DMS53 treated with DMSO at 0.1 percent for 48 hours (cell line): ENCODE results near the gene PLXNA2.
A peak's percentile ranks its signal among the peaks of the same experiment; 100 is the strongest.

ENCODE experiments used
- DNase-seq: peaks from one replicate; lab custom pipeline; 2025; ENCODE audit not compliant: unreplicated experiment; lab: John Stamatoyannopoulos, UW

The PLXNA2 gene

DNA sequence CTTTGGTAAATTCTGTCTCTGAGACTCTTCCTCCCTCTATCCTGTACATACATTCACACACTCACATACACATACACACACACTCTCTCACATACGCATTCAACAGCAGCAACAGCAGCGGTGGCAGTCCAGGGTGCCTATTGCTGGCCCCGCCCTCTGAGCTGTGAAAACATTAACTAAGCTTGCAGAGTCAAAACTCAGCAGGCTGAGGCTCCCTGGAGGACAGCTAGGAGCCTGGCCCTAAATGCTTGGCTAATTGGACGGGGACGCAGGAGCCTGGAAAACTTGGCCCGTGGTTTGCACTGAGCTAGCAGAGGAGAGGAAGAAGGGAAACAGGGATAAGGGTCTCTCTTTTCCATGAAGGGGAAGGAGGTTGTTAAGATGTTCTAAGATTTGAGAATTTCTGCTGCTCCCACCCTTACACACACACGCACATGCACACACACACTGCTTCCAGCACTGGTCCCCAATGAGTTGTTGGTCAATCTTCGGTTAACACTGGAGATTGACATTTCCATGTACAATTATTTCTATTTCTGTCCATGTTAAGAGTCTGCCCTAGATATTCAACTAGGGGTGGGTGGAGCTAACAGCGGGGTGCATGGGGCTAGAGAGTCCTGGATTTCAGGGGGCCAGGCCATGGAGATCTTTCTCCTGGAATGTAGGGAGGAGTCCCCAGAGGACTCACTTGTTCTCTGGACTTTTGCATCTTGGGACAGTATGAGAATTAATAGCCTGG, 94.2 kb downstream of the PLXNA2 start:
- no peak for DNase-seq

DNA sequence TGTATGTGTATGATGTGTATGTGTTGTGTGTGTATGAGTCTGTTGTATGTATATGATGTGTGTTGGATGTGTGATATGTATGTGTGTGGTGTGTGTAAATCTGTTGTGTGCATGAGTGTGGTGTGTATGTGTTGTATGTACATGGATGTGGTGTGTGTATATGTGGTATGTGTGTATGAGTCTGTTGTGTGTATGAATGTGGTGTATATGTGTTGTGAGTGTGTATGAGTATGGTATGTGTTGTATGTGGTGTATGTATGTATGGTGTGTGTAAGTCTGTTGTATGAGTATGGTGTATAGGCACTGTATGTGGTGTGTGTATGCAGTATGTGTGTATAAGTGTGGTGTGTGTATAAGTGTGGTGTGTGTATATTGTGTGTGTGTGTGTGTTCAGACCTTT, 95.0 kb downstream of the PLXNA2 start:
- no peak for DNase-seq

DNA sequence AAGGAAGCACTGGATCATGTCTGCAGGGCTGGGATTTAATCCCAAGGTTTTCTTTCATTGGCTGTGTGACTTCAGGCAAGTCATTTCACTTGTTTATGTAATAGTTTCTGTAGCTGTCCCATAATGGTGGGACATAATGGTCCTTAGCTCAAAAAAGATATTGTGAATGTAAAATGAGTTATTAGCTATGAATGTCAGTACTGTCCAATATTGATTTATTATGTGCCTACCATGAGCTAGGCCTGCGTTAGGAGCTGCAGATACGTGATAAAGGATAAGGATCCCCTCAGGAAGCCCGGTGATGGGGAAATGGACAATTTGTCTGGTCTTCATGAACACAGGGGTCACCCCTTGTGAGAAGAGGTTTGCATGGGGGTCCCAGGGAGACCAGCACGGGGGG, 95.8 kb downstream of the PLXNA2 start:
- DNase-seq = no peak

DNA sequence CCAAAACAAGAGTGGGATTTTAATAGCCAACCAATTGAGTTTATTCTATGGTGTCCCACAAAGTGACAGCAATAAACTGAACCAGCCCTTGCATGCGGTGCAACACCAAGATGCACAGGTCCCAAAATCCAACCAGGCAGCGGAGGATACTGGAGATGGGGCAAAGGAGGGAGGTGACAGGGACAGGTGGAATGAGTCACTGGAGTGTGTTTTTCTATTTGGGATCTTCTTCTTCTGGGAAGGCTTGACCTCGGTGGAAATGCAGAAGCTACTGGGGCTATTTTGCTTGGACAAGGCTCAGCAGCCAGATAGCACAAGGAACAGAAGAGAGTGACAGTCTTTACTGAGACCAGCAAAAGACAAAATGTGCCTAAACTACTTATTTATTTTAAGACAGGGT, 97.5 kb downstream of the PLXNA2 start:
- DNase-seq = no peak

DNA sequence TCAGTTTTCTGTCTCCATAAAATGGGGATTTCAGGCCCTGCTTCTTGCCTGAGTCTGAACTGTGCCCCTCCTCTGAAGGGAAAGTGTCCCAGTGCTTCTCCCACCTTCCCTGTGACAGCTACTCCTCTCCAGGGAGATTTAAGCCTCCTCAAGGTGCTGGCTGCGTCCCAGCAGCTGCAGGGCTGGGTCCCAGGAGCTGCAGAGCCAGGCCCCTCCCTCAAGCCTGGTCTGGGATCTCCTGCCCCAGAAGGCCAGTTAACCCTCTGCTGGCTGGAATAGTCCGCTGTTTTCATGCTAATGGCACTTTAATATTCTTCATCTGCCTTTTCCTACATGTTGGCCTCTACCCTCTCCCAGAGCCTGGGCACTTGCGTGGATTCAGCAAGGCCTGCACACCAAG, 99.0 kb downstream of the PLXNA2 start:
- DNase-seq = no peak

DNA sequence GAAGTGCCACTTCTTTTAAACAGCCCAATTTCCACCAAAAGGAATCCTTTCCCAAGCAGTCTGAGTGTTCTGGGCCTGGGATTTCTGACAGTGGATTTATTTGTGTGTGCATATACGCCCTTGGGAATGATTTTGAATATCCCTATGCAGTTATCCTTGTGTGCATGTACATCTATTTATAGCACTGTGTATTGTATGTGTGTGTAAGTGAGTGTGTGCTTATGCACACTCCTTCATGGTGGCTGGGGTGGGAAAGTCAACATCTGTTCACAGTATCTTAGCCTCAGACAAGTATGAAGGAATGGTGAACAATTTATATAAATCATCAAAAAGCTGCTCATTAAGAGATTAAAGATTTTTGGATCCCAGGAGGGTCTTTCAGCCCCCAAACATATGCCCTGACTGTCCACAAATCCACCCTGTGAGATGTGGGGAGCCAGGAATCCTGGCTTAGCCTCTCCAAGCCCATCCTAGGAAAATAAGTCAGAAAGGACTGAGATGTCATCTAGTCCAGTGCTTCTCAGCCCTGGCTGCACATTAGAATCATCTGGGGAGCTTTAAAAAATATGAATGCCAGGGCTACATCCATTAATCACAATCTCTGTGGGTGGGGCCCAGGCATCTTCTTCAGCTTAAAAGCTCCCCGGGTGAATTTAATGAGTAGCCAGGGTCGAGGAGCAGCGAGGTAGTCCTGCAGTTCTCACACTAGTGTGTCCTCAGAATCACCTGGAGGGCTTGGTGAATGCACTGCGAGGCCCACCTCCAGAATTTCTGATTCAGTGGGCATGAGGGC, 101.4 kb downstream of the PLXNA2 start:
- DNase-seq = no peak

DNA sequence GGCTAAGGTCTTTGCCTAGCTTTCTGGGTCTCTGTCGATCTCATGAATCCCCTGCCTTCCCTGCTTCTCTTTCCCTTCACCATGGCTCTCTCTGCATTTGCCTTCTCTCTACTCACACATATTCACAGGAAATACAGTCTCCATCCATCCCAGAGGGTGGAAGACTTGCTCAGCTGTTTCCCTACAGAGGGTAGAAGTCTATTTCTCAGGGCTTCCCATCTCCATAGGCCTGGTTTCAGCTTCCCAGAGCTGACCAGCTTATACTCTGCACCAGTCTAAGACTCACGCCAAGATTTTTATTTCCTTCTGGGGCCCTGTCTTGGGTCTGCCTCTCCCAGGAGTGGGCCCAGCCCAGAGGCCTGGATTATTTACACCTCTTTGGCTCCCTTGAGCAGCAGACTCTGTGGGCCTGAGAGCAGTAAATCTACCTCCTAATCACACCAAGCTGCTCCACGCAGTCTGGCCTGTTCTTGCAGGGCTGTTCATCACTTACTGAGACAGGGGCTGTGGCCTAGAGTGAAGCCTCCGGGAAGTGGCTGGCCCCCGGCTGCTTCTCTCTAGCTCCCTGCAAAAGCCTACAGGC, 102.5 kb downstream of the PLXNA2 start:
- DNase-seq = no peak

DNA sequence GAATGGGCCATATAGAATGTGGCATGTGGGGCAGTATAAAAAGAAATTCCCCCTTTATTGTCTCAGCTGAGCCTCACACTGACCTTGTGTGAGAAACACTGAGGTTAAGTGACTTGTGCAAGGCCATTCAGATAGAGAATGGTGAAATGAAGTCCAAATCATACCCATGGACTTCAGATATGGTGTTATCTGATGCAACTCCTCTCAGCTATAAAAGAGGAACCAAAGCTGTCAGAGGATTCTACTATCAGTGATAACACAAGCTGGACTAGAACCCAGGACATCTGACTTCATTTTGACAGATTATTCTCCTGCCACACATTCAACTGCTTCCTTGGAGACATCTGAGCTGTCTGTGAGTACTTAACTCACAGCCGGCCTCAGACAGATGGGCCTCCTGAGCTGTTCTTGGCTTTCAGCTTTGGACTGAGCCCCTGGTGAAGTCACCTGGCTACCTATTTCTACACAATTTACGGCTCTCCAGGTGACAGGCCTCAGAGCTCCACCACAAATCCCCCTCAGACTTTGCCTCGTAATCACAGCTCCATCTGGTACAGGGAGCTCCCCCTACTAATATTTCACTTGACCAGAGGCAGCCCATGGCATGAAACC, 104.6 kb downstream of the PLXNA2 start:
- DNase-seq = no peak

DNA sequence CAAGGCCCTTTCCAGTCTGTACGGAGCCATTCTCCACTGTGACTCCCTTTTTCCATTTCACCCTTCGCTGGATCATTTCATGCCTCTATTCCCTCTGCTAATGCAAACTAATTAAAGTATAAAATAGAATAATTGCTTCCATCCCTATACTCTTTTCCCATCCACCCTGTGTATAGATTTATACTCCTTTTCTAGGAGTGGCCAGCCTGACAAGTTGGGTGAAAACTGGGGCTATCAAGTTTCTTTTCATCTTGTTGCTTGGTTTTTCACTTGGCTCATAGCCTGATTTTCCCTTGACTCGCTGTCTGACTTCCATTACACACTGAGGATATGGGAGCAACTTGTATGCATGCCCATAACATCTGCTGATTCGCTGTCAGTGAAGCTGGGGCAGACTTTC, 107.0 kb downstream of the PLXNA2 start:
- no peak for DNase-seq

DNA sequence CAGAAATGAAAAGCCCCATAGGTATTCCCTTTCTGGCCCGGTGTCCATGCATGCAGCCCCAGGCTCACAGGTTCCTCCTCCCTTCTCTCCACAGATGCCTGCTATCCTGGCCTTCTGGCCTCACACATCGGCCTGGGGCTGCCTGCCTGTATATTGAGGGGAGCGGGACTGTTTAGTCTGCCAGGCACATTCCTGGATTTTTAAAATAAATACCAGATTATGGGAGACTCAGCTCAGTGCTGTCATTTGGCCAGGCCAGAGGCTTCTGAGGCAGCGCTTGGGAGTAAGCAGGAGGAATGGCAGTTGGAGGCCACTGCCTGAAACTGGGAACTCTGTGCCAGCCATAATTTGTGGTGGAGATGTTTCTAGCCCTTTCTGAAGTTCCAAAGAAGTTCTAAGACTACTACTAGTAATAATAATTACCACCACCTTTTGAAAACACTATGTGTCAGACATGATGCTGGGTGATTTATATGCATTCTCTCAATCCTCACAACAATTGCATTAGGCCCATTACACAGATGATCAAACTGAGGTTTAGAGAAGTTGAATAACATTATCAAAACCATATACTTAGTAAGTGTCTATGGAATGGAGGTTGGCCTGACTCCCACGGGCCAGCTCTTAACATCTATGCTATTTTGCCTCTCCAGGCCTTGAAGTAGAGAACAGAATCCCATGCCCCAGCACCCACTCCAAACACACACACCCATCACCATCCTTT, 107.6 kb downstream of the PLXNA2 start:
- DNase-seq = no peak

DNA sequence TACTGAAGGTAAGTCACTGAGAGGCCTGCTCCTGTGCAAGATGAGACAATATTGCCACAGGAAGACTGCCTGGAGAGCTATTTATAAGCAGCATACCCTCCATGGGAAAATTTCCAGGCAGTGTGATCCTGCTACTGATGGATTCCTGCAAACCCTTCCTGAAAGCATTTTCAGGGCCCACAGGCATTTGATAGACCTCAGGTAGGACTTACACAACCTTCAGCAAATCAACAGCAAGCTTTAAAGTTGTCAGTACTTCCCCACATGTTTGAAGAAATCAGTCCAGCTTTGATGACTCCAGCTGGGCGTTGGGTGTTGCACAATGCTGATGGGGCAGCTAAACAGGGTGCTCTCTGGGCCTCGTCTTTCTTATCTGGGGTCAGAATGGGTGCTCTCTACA, 108.8 kb downstream of the PLXNA2 start:
- DNase-seq = no peak

DNA sequence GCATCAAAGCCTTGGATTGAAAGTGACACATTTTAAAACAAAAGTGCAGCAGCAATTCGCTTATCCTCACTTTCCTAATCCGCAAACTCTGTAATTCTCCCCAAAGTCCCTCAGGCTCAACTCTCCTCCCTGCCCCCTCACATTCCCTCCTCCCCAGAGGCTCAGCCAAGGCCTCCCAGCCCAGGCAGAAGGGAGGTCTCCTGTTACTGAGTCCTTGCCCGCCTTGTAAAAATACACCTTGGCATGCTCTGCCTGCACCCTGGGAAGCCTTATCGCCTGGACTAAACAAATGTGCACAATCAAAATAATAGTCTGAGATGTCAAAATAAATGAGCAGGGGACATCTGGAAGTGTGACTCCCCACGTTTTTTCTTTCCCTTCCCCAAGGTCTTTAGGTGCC, 109.7 kb downstream of the PLXNA2 start:
- no peak for DNase-seq

DNA sequence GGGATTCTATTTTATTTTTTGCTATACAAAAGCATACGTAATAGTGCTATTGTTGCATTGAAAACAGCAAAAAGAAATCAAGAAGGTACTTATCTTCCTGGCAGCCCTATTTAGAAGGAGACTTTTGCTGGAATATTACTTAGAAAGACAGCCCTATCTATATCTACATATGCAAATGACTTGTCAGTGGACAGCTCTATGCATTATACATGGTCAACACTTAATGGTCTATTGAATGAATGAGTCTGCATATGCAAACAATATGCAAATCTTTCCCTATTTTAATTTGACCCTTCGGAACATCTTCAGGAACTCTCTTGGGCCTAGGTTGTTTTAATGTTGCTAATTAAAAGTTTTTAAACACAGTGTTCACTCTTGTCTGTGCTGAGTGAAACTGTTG, 110.8 kb downstream of the PLXNA2 start:
- DNase-seq = no peak

DNA sequence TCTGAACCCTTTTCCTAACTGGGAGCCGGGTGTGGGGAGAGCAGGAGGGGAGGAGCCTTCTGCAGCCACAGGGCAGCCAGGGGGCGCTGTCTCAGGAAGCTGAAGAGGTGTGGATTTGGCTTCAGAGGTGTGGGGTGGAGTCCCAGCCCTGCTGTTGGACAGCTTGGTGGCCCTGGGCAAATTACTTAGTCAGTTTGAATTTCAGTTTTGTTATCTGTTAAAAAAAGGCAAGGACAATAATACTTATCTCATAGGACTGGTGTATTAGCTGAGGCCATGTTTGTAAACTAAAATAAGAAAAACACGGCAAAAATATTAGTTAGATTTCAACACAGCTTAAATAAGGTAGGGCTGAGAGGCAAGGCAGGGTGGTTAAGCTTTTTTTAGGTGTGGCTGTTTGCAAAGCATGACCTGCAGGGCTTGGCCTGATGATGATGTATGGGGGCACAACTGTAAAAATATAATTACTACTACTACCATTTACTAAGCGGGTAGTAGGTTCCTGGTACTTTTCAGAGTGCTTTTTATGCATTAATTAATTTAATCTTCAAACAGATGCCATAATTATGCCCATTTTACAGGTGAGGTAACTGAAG, 111.8 kb downstream of the PLXNA2 start:
- peak; percentile 72 for DNase-seq

DNA sequence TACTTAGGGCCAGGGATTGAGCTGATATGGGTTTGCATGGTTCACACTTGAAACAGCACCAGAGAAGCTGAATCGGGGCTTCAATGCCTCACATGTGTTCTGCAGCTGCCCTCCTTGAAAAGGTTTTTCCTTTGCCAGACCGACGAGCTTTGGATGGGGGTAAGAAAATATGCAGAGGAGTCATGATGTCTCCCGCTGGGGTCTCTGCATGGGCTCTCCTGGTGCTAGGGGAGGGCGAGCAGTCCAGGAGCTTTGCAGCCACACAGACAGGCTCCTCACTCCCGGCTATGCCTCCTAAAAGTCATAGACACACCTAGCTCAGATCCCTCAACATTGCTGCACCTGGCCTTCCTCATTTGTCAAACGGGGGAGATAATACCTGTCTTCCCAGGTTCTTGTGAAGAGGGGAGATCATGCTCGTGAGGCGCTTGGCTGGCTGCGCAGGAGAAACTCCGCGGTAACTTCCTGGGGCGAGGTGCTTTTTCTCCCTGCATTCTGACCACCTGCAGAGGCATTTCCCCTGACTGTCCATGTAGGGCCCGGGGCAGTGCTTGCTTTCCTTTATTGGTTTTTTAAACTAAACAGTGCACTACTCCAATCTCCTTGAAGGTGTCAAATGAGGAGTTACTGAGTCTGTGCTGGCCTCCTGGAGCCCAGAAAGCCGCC, 112.4 kb downstream of the PLXNA2 start:
- DNase-seq = no peak

DNA sequence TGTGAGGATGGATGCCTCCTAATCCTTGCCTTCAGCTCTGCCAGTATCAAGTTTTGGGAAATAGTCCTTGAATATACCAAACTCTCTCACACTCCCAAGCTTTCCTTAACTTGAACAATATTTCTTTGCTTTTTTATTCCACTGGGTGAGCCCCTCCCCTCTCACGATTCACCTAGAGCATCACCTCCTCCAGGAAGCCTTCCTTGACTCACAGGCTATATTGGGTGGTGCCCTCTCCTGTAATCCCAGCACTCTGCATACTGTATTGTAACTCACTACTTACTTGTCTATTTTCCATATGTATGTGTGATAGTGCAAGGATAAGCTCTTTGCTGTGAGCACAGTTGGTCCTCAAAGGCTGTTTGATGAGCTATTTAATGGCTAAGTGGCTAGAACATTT, 114.7 kb downstream of the PLXNA2 start:
- DNase-seq = no peak

DNA sequence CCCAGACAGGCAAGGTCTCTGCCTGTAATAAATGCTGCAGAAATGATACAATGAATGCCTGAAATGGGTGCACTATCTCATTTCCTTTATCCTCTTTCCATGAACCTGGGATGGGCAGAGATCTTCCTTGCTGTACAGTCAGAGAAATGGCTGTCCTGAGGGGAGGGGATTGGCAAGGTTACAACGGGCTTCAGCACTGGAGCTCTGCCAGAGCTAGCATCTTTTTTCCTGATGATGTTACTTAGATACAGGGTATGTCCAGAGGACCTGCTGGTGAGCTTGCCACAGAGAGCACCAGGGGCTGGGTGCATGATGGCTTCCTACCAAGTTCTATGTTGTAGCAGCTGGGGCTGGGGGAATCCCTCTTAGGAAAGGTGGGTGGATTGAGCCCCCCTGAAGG, 115.1 kb downstream of the PLXNA2 start:
- no peak for DNase-seq

DNA sequence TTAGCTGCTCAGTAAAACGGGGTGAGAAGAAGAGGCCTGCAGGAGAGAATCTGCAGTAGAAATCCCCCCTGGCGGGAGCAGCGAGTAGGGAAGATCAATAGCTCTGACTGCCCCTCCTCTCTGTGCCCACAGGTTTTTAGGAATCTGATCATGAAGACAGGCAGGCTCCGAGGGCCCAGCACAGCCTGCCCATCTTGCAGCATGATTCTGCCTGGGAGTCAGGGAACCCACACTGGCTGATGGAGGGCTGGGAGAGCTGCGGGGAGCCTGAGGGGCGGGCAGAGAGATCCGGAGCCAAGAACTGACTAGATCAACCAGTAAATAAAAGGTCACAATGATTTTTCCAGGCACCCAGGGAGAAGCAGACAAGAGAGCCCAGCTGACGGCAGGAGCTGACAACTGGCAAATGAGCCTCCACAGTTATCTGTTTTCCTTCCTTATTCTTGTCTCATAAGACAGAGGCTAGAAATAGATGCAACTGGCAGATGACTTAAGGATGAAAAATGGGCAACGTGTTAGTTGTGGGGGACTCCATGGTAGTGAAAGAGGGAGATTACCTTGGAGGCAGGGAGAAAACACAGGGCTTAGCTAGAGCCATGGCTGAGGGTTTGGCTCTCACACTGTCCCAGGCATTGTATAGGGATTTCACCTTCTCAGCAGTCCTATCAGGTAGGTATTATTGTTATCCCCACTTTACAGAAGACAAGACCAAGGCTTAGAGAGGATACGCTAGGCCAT, 116.2 kb downstream of the PLXNA2 start:
- no peak for DNase-seq

DNA sequence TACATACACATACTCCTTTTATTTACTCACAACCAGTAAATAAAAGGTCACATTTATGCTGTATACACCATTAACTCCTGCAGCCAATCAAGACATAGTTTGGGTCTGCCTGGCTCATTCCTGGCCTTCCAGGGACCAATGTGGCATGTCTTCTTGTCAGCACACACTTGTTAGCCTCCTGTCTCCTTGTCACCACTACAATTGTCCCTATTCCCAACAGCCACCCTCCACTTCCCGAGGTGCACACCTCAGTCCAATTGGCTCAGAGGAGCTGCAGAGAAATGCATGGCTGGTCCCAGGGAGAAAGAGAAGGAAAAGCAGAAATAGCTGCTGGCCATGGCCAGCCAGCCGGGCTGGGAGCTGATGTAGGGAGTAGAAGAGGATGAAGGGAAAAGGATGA, 116.9 kb downstream of the PLXNA2 start:
- no peak for DNase-seq

DNA sequence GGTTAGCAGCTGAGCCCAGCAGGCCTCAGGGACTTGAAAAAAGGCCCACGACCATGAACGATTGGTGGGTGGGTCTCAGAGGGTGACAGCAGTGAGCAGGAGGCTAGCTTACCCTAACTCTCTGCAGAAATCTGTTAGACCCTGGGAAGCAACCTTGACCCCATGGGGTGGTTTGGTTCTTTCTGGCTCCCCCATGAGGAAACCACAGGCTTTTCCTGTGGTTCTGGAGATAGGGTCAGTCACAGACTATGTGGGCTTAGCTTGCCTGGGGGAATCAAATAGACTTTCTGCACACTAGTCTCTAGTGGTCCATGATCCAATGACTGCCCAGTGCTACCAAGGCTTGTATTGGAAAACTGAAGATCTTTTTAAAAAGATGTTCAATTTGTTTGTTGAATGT, 118.1 kb downstream of the PLXNA2 start:
- DNase-seq = no peak
